ENCODE measurements around the gene SLC22A15. TPM values are rescaled to one million over a fixed set of nuclear protein-coding genes. Genes with fewer than 3 reads are reported as not detected.
"Not testable (repeated sequence)": the region's sequence is repeated elsewhere in the genome, so short reads cannot be mapped to it uniquely, and the experiment has no call there.

The SLC22A15 gene
- total RNA-seq, 6 experiments from 2014 or later, result 3.2 to 5.9 (median 4.1) TPM

GRCh38 chr1:115955228-115955627 lies 21.1 kb upstream of the SLC22A15 start:
- H3K27me3 Mint-ChIP-seq (ENCODE audit: insufficient read depth), result peaks cover 19% of the 10 kb centered on the region

GRCh38 chr1:115958866-115959265 lies 17.4 kb upstream of the SLC22A15 start:
- DNase-seq, result no peak
- Mint-ChIP-seq H3K27me3 (ENCODE audit: insufficient read depth) (peaks cover 25% of the 10 kb centered on the region), H3K27ac (no peak overlapping the region), H3K9me3 (no peaks in the 10 kb centered on the region), H3K4me1 (ENCODE audit: low read depth) (peaks cover 5% of the 10 kb centered on the region; the same call in 1 of the 2 replicates), H3K36me3 (ENCODE audit: low read depth) (no peaks in the 10 kb centered on the region), H3K4me3 (no peak overlapping the region)
- no peak for TF ChIP-seq CTCF (IDR thresholded peaks at IDR 0.05)

More at GRCh38 chr1:115955228-115955627, 21.1 kb upstream of the SLC22A15 start:
- no peak for DNase-seq
- no peak for TF ChIP-seq CTCF (IDR thresholded peaks at IDR 0.05)
- Mint-ChIP-seq H3K4me1 (ENCODE audit: low read depth) (no peaks in the 10 kb centered on the region), H3K9me3 (no peaks in the 10 kb centered on the region), H3K36me3 (ENCODE audit: low read depth) (no peaks in the 10 kb centered on the region), H3K4me3 (no peak overlapping the region), H3K27ac (no peak overlapping the region)

GRCh38 chr1:115969509-115969908 lies 6.8 kb upstream of the SLC22A15 start:
- no peak for DNase-seq
- no peak overlapping the region for H3K27ac Mint-ChIP-seq
- no peak overlapping the region for H3K4me3 Mint-ChIP-seq

GRCh38 chr1:115971778-115972177 lies 4.5 kb upstream of the SLC22A15 start:
- H3K27ac Mint-ChIP-seq; H3K27me3 Mint-ChIP-seq (ENCODE audit: insufficient read depth); H3K4me1 Mint-ChIP-seq (ENCODE audit: low read depth); H3K4me3 Mint-ChIP-seq; H3K36me3 Mint-ChIP-seq (ENCODE audit: low read depth); DNase-seq; H3K9me3 Mint-ChIP-seq: not testable (repeated sequence)

More at GRCh38 chr1:115969509-115969908, 6.8 kb upstream of the SLC22A15 start:
- Mint-ChIP-seq H3K36me3 (ENCODE audit: low read depth) (no peaks in the 10 kb centered on the region), H3K27me3 (ENCODE audit: insufficient read depth) (peaks cover 13% of the 10 kb centered on the region), H3K9me3 (no peaks in the 10 kb centered on the region), H3K4me1 (ENCODE audit: low read depth) (no peaks in the 10 kb centered on the region)
- TF ChIP-seq CTCF (IDR thresholded peaks at IDR 0.05), result no peak

- H3K27ac Mint-ChIP-seq, result no peak overlapping the region
- no peak for TF ChIP-seq CTCF (IDR thresholded peaks at IDR 0.05)
- DNase-seq, result no peak
- H3K27me3 Mint-ChIP-seq (ENCODE audit: insufficient read depth), result peaks cover 5% of the 10 kb centered on the region; the same call in 1 of the 2 replicates
- H3K36me3 Mint-ChIP-seq (ENCODE audit: low read depth), result peaks cover 7% of the 10 kb centered on the region
- H3K9me3 Mint-ChIP-seq, result no peaks in the 10 kb centered on the region
- H3K4me3 Mint-ChIP-seq, result no peak overlapping the region
- peaks cover 17% of the 10 kb centered on the region for H3K4me1 Mint-ChIP-seq (ENCODE audit: low read depth)
These were observed 3.2 kb upstream of the SLC22A15 start for GRCh38 chr1:115973154-115973553.

GRCh38 chr1:115975569-115976061 lies 698 bp upstream of the SLC22A15 start:
- peaks cover 34% of the 10 kb centered on the region for H3K4me1 Mint-ChIP-seq (ENCODE audit: low read depth)
- no peak for TF ChIP-seq CTCF (IDR thresholded peaks at IDR 0.05)
- no peak for DNase-seq
- no peaks in the 10 kb centered on the region for H3K27me3 Mint-ChIP-seq (ENCODE audit: insufficient read depth)
- H3K4me3 Mint-ChIP-seq, result peak overlapping the region; percentile 90
- no peaks in the 10 kb centered on the region for H3K9me3 Mint-ChIP-seq
- peaks cover 7% of the 10 kb centered on the region for H3K36me3 Mint-ChIP-seq (ENCODE audit: low read depth)
- peak overlapping the region; percentile 92 for H3K27ac Mint-ChIP-seq
